K562 (cell line): ENCODE measurements around the gene ZNF521. TPM values are rescaled to one million over a fixed set of nuclear protein-coding genes. Genes with fewer than 3 reads are reported as not detected.

Experiments used
- ARID1B ChIP-seq: fragments of 450-650 bp; IDR thresholded peaks from 2 replicates; pipeline ENCODE4 v1.6.1; 2016; ENCODE audit warnings: antibody characterized with exemption, mild to moderate bottlenecking, inconsistent platforms
- CBFA2T2 ChIP-seq: fragments of 450-650 bp; conservative IDR thresholded peaks from 2 replicates; pipeline ENCODE4 v1.6.1; 2017; ENCODE audit warnings: mild to moderate bottlenecking
- CCAR2 ChIP-seq: fragments of 200-400 bp; formaldehyde crosslinking; IDR thresholded peaks from 2 replicates; pipeline ENCODE4 v1.6.1; 2017; ENCODE audit warnings: mild to moderate bottlenecking, low read depth, low read length
- CUX1 ChIP-seq: fragments of 200-800 bp; sonication (Bioruptor generic); IDR thresholded peaks from 2 replicates; pipeline ENCODE4 v1.6.1; 2016; ENCODE audit warnings: missing genetic modification characterization, missing compliant biosample characterization
- FOXM1 ChIP-seq, 2 experiments: fragments of 450-650 bp in 1 of 2; sonication (generic) in 1 of 2; formaldehyde crosslinking in 1 of 2; IDR thresholded peaks; 2 replicates each; pipeline versions ENCODE4 v1.6.1 to v1.9.0; 2017 to 2022; ENCODE audit warnings: low read depth in 2 of 2, mild to moderate bottlenecking in 2 of 2, missing genetic modification reagents in 1 of 2, moderate library complexity in 1 of 2
- KDM5B ChIP-seq: fragments of 200-600 bp; sonication (generic); IDR thresholded peaks from 2 replicates; pipeline ENCODE4 v1.6.1; 2012; ENCODE audit warnings: low read depth, mild to moderate bottlenecking, moderate library complexity, low read length, control low read depth, inconsistent platforms; ENCODE audit not compliant: insufficient replicate concordance
- MAFF ChIP-seq: IDR thresholded peaks from 2 replicates; pipeline ENCODE4 v1.6.1; 2012; ENCODE audit warnings: low read length, improper control_type of control experiment
- MCM2 ChIP-seq: fragments of 450-650 bp; IDR thresholded peaks from 2 replicates; pipeline ENCODE4 v1.6.1; 2017; ENCODE audit warnings: low read depth, mild to moderate bottlenecking
- NFIX ChIP-seq: fragments of 250-450 bp; sonication (Bioruptor Pico); IDR thresholded peaks from 2 replicates; pipeline ENCODE4 v1.4.0; 2020; ENCODE audit warnings: low read depth, mild to moderate bottlenecking, moderate library complexity
- RHOXF2B ChIP-seq: fragments of 250-450 bp; sonication (Bioruptor Pico); conservative IDR thresholded peaks from 2 replicates; pipeline ENCODE4 v1.5.1; 2021
- SNIP1 ChIP-seq: fragments of 450-650 bp; IDR thresholded peaks from 2 replicates; pipeline ENCODE4 v1.7.1; 2017; ENCODE audit warnings: low read depth, mild to moderate bottlenecking
- STAT6 ChIP-seq: sonication (generic); formaldehyde crosslinking; IDR thresholded peaks from 2 replicates; pipeline ENCODE4 v1.8.1; 2023; ENCODE audit warnings: mild to moderate bottlenecking, missing genetic modification reagents
- TRIM24 ChIP-seq, 2 experiments: fragments of 450-650 bp; IDR thresholded peaks; 2 replicates each; pipeline ENCODE4 v1.6.1; 2016
- ZBTB9 ChIP-seq: fragments of 450-650 bp; formaldehyde crosslinking; IDR thresholded peaks from 2 replicates; pipeline ENCODE4 v1.4.0; 2020; ENCODE audit warnings: mild to moderate bottlenecking, moderate library complexity
- ZEB2 ChIP-seq: fragments of 450-650 bp; IDR thresholded peaks from 2 replicates; pipeline ENCODE4 v1.6.1; 2016
- ZNF311 ChIP-seq: fragments of 250-450 bp; sonication (Bioruptor Pico); IDR thresholded peaks from 2 replicates; pipeline ENCODE4 v1.4.0; 2020; ENCODE audit warnings: mild to moderate bottlenecking, moderate library complexity
- ZNF431 ChIP-seq: sonication (generic); formaldehyde crosslinking; IDR thresholded peaks from 2 replicates; pipeline ENCODE4 v1.8.0; 2022; ENCODE audit warnings: mild to moderate bottlenecking, missing genetic modification reagents
- ZNF696 ChIP-seq: fragments of 250-450 bp; sonication (Bioruptor Pico); conservative IDR thresholded peaks from 2 replicates; pipeline ENCODE4 v1.4.0; 2020; ENCODE audit warnings: mild to moderate bottlenecking, moderate library complexity
- polyA plus RNA-seq, 8 experiments: library from polyadenylated mRNA; depleted of rRNA in 4 of 8; stranded (reverse) in 5 of 8; unstranded in 3 of 8; fragments of >200 nt; fragmentation: Nextera tagmentation in 2 of 8; fragmentation: Illumina TruSeq in 1 of 8; extraction: Ambion mirVana in 2 of 8; extraction: Trizol in 1 of 8; gene quantifications; 2 replicates each; pipeline versions ENCODE4 v1.2.1 to v1.2.3, GENCODE V29; 2011 to 2014; ENCODE audit warnings: inconsistent platforms in 1 of 8, missing spikeins in 1 of 8
- total RNA-seq, 7 experiments: library from RNA; depleted of rRNA in 6 of 7; stranded (reverse); fragments of >200 nt in 6 of 7; fragmentation: Illumina TruSeq in 2 of 7; extraction: Trizol in 2 of 7; gene quantifications; 2 replicates each; pipeline versions ENCODE4 v1.2.1 to v1.2.3, GENCODE V29; 2011 to 2021; ENCODE audit warnings: low replicate concordance in 1 of 7
- TF ChIP-seq, protein P1 (sequence below), 2 experiments: fragments of 450-650 bp in 1 of 2; sonication (generic) in 1 of 2; formaldehyde crosslinking in 1 of 2; IDR thresholded peaks in 1 of 2; conservative IDR thresholded peaks in 1 of 2; 2 replicates each; pipeline versions ENCODE4 v1.6.1 to v1.8.1; 2016 to 2023; ENCODE audit warnings: mild to moderate bottlenecking in 2 of 2, moderate library complexity in 2 of 2, inconsistent platforms in 1 of 2, missing genetic modification reagents in 1 of 2

ZNF521 gene
- total and polyA plus RNA-seq, 9 of the 15 experiments (the other 6 are each of a cell fraction or from before 2014, with no cell fraction given) = 1.2 to 5.8 (median 1.6) TPM

DNA sequence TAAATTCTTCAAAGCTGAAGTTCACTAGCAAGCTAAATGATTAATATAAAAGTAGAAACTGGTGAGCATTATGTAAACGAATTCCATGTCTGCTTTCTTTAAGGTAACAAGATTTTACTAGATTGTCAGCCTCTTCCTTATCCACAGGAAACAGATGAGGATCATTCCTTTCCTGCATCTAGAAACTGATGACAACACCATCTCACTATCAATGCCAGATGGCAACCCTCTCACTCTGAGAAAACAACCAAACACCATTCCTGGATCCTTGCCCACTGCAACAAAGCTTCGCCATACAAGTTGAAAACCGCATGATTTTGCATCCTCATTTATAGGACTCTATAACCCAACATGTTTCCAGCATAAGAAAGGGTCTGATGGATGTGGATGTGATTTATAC lies 122.9 kb downstream of the ZNF521 start (continued):
- TF ChIP-seq CCAR2 = no peak
- TF ChIP-seq ZNF696 (CRISPR knock-in tag) = no peak
- no peak for TF ChIP-seq STAT6 (CRISPR knock-in tag)
- TF ChIP-seq ZEB2 = no peak
- no peak for TF ChIP-seq NFIX (CRISPR knock-in tag)
- no peak for TF ChIP-seq ZBTB9
- peak; percentile 94 for TF ChIP-seq ARID1B
- TF ChIP-seq, protein P1, sequence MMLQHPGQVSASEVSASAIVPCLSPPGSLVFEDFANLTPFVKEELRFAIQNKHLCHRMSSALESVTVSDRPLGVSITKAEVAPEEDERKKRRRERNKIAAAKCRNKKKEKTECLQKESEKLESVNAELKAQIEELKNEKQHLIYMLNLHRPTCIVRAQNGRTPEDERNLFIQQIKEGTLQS (IDR thresholded peaks at IDR 0.05) = peak; percentile 65
- TF ChIP-seq, protein P1 (CRISPR knock-in tag; conservative IDR thresholded peaks at IDR 0.05) = no peak
- TF ChIP-seq ZNF431 = no peak
- TF ChIP-seq SNIP1 = no peak
- no peak for TF ChIP-seq ZNF311 (CRISPR knock-in tag)
- peak; percentile 90 for TF ChIP-seq CBFA2T2
- TF ChIP-seq KDM5B = no peak
- no peak for TF ChIP-seq MAFF
- peak in 1 of 2 experiments; percentile 78; a peak in 3 of 4 replicates for TF ChIP-seq TRIM24 (IDR thresholded peaks at IDR 0.05)
- no peak for TF ChIP-seq MCM2
- peak; percentile 77 for TF ChIP-seq FOXM1 (IDR thresholded peaks at IDR 0.05; ENCODE audit: low read depth)
- TF ChIP-seq FOXM1 (CRISPR knock-in tag; IDR thresholded peaks at IDR 0.05; ENCODE audit: low read depth) = no peak
- TF ChIP-seq CUX1 (CRISPR knock-in tag) = no peak
- TF ChIP-seq RHOXF2B (CRISPR knock-in tag) = no peak
